Activated CD4-positive, alpha-beta T cell treated with anti-CD3 and anti-CD28 coated beads, Interleukin-2, Interleukin-6, amounts not matched to agents 100 ng/mL and 50 ng/mL, durations not matched to agents 16 hours and 8 hours (primary cell): ENCODE measurements around the gene ICAM4.
A peak's percentile ranks its signal among the peaks of the same experiment; 100 is the strongest.

Source experiments
- DNase-seq: peaks from one replicate; pipeline ENCODE4 v3.0.0-alpha.2; 2020

ICAM4 gene

DNA sequence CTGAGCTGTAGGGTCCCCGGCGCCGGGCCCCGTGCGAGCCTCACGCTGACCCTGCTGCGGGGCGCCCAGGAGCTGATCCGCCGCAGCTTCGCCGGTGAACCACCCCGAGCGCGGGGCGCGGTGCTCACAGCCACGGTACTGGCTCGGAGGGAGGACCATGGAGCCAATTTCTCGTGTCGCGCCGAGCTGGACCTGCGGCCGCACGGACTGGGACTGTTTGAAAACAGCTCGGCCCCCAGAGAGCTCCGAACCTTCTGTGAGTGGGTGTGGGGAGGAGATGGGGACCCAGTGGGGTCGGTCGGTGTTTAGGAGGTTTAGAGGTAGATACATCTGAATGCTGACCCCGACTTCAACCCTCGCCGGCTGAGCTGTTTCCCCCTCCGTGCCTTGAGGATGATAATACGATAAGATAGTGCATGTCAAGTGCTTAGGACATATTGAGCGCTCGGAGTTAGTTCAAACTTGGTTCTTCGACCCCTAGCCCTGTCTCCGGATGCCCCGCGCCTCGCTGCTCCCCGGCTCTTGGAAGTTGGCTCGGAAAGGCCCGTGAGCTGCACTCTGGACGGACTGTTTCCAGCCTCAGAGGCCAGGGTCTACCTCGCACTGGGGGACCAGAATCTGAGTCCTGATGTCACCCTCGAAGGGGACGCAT is 4.9 kb downstream of the ICAM4 start:
- DNase-seq, result no peak

DNA sequence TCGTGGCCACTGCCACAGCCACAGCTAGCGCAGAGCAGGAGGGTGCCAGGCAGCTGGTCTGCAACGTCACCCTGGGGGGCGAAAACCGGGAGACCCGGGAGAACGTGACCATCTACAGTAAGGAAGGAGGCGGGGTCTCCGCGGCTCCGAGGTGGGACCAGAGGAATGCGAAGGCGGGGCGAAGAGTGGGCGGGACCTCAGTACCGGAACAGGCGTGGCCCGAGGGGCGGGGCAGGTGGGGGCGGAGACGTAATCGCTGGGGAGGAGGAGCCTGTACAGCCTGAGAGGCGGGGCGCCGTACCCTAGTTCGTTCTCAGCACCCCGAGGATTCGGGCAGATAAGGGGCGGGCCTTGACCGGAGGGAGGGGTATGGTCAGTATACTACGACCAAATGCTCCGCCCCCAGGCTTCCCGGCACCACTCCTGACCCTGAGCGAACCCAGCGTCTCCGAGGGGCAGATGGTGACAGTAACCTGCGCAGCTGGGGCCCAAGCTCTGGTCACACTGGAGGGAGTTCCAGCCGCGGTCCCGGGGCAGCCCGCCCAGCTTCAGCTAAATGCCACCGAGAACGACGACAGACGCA is 5.5 kb downstream of the ICAM4 start:
- peak; percentile 85 for DNase-seq

DNA sequence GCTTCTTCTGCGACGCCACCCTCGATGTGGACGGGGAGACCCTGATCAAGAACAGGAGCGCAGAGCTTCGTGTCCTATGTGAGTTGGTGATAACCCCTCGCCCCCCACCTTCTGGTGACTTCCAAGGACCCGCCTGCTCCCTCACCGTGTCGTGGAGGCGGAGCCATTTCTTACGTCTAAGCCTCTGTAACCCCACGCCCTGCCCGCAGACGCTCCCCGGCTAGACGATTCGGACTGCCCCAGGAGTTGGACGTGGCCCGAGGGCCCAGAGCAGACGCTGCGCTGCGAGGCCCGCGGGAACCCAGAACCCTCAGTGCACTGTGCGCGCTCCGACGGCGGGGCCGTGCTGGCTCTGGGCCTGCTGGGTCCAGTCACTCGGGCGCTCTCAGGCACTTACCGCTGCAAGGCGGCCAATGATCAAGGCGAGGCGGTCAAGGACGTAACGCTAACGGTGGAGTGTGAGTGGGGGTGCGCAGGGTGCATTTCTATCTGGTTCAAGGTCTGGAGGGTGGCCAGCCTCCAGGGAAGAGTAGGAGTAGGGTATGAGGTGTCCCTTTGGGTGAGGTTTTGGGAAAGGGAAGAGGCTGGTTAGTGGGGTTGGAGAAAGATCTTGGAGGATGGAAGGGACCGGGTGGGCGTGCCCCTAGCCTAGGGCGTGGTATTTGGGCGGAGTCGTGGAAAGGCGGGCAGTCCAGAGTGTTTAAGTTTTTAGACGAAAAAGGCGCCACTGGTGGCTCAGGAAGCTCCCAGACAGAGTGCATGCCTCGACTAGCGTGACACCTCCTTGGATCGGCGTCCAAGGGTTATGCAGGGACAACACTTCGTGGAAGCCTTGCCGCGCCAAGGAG is 6.3 kb downstream of the ICAM4 start:
- DNase-seq, result no peak

DNA sequence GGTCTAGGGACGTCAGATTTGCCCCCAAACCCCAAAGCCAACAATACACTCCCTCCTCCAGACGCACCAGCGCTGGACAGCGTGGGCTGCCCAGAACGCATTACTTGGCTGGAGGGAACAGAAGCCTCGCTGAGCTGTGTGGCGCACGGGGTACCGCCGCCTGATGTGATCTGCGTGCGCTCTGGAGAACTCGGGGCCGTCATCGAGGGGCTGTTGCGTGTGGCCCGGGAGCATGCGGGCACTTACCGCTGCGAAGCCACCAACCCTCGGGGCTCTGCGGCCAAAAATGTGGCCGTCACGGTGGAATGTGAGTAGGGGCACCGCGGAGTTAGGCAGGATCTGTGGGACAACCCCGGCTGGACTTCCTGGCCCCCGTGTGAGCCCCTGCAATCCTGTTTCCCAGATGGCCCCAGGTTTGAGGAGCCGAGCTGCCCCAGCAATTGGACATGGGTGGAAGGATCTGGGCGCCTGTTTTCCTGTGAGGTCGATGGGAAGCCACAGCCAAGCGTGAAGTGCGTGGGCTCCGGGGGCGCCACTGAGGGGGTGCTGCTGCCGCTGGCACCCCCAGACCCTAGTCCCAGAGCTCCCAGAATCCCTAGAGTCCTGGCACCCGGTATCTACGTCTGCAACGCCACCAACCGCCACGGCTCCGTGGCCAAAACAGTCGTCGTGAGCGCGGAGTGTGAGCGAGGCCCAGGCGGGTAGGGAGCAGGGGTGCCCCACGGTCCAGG is 7.0 kb downstream of the ICAM4 start:
- no peak for DNase-seq

DNA sequence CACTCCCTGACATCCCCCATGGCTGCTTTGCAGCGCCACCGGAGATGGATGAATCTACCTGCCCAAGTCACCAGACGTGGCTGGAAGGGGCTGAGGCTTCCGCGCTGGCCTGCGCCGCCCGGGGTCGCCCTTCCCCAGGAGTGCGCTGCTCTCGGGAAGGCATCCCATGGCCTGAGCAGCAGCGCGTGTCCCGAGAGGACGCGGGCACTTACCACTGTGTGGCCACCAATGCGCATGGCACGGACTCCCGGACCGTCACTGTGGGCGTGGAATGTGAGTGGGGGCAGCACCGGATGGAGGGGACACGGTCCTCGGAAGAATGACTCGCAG is 7.6 kb downstream of the ICAM4 start:
- DNase-seq, result no peak

DNA sequence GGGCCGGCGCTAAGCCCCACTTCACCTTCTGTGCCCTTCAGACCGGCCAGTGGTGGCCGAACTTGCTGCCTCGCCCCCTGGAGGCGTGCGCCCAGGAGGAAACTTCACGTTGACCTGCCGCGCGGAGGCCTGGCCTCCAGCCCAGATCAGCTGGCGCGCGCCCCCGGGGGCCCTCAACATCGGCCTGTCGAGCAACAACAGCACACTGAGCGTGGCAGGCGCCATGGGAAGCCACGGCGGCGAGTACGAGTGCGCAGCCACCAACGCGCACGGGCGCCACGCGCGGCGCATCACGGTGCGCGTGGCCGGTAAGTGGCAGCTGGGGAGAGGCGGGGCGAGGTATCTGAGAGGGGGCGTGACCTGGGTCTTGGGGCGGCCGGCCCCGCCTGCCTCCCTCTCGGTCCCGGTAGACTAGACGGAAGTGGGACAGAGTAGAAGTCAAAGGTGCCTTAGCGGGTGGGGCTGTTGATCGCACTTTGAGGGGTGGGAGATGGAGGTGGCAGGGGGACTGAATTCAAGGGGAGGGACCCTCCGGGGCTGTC is 8.6 kb downstream of the ICAM4 start:
- DNase-seq, result peak; percentile 62

DNA sequence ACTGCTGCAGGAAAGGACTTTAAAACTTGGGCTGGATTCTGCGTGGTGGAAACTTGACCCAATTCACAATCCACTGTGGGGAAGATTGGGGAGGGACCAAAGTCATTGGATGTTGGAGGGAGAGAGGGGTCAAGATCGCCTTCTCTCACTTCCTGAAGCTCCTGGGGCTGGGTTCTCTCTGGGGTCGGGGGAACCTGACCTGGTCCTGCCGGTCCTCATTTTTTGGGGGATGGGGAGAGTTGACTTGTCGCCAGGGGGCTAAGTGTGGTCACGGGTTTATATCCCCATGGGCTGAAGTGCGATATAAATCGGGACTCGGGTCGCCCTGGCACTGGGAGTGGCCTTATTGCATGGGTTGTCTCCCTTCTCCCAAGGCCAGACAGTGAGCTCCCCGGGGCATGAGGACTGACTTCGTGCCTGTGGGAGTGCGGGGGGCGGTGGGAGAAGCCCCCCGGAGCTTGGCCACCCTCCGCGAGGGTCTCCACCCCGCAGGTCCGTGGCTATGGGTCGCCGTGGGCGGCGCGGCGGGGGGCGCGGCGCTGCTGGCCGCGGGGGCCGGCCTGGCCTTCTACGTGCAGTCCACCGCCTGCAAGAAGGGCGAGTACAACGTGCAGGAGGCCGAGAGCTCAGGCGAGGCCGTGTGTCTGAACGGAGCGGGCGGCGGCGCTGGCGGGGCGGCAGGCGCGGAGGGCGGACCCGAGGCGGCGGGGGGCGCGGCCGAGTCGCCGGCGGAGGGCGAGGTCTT is 9.3 kb downstream of the ICAM4 start:
- no peak for DNase-seq

DNA sequence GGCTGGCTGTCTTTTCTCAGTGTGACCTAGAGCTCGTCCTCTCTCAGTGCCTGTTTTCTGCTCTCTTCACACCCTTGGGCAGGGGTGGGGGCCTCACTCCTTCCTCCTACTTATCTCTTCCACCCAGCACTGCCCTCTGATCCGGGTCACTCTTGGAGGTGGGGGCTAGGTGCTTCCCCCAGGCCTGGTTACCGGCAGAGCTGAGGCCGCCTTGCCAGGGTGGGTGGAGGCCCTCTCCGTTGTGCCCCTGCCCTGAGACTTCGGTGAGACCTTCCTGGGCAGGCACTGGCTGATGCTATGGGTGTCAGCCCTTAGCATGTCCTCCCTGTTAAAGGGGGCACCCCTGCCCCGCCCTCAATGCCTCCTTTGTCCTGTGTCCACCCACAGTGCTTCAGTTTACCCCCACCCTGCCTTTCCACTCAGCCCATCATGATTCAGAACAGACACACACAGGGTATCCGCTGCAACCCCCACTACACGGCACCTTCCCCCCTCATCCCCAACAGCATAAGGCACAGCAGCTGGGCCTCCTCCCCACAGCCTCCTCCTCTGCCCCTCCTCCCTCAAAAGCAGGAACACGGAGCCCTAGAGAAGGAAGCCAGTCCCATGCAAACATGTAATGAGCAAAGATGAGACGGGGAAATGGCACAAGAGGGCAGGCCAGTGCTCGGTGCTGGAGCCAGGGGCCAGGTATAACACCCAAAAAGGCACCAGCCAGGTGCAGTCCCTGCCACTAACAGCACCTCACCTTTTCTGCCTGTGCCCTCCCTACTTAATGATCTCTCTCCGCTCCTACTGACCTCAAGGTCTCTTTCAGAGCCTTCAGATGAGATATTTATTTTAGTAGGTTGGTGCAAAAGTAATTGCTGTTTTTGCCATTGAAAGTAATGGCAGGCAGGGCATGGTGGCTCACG is 13.0 kb downstream of the ICAM4 start:
- DNase-seq, result no peak

DNA sequence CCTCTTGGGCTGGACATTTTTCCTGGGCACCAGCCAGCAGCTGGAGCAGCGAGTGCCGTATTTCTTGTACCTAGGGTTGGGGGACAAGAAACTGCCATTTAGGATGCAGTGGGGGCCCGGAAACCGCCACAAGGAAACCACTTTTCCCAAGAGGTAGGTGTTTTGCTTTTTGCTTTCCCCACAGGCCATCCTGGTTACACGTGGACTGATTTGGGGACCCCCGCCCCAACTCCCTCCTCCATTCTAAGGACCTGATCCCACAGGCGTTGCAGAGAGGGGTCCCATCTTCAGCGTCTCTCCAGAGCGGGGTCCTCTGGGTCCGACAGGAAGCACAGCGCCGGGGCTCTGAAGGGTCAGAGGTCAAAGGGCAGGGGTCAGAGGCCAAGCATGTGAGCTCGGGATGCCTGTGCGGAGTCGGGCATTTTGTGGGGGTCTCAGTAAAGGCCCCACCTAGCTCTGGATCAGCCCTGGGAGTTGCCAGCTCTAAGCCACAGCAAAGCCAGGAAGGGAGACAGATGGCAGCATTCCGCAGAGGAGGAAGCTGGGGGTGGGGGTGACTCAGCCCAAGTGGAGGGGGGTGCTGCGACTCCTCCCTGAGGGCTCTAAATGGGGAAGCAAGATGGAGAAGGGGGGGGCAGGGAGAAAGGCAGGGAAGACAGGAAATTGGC is 18.5 kb downstream of the ICAM4 start:
- DNase-seq, result no peak

DNA sequence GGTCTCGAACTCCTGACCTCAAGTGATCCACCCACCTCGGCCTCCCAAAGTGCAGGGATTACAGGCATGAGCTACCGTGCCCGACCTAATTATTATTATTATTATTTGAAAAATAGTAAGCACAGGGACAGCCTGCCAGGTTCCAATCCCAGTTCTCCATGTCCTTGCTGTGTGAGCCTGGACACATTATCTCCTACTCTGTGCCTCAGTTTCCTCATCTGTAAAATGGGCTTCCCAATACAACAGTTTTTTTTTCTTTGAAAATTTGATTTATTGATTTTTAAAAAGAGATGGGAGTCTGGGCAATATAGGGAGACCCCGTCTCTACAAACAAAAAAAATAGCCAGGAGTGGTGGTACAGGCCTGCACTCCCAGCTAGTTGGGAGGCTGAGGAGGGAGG is 19.6 kb downstream of the ICAM4 start:
- no peak for DNase-seq

DNA sequence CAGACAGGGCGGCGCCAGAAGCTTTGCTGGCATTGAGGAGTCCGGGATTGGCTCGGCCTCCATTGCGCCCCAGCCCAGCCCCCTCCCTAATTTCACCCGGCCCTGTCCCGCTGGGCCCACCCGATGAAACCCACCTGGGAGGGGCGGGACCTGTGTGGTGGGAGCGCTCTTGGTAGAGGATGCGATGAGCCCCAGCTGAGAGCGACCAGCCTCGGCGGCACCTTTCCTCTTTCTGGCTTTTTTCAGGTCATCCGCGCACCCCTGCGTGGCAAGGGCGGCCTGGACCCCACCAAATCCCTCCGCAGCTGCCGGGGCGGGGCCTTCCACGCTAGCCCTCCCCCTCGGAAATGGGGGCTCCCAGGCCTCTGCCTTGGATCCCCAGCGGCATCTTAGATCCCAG is 22.7 kb downstream of the ICAM4 start, which contains the start of gene ZGLP1:
Gene ZGLP1, minus strand, starts transcription at position 393 of the 400 bp plus-strand sequence.
- DNase-seq, result no peak

DNA sequence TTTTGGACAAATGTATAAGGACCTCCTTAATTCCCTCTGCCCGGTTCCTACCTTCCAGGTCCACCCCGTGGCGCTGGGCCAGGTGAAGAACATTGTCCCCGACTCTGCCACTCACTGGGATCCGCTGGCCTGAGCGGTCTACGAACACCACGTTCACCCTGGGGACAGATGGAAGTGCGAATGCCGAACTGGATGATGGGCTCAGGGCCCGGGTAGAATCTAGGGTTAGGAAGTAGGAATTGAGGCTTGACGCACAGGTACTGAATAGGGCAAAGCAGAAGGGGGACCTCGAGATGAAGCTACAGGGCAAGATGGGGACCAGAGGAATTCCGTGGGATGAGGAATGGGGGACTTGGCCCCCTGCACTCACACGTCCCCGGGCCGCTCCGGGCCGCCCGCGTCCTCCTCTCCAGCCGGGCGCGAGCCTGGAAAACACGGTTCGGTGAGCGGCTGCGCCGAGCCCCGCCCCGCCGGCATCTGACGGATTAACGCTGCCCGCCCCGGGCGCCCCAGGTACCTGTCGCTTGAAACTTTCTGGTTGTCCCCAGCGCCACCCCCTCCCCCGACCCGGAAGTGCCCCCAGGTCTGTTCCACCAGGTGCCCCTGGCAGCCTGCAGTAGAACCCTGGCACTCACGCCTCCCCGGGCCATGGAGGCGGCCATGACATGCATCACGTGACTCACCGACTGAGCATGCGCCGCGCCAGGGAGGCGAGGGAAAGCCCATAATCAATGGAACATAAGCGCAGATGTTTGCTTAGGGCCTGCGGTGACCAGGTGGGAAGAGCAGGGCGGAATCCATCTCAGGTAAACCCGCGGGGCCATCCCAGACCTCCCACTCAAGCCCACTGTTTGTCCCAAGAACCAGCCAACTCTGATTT is 28.8 kb downstream of the ICAM4 start, which contains the start of gene FDX2:
Gene FDX2, minus strand, starts transcription at position 681 of the 880 bp plus-strand sequence. Its CDS starts 19 bp downstream, at position 662.
- peak; percentile 94 for DNase-seq

DNA sequence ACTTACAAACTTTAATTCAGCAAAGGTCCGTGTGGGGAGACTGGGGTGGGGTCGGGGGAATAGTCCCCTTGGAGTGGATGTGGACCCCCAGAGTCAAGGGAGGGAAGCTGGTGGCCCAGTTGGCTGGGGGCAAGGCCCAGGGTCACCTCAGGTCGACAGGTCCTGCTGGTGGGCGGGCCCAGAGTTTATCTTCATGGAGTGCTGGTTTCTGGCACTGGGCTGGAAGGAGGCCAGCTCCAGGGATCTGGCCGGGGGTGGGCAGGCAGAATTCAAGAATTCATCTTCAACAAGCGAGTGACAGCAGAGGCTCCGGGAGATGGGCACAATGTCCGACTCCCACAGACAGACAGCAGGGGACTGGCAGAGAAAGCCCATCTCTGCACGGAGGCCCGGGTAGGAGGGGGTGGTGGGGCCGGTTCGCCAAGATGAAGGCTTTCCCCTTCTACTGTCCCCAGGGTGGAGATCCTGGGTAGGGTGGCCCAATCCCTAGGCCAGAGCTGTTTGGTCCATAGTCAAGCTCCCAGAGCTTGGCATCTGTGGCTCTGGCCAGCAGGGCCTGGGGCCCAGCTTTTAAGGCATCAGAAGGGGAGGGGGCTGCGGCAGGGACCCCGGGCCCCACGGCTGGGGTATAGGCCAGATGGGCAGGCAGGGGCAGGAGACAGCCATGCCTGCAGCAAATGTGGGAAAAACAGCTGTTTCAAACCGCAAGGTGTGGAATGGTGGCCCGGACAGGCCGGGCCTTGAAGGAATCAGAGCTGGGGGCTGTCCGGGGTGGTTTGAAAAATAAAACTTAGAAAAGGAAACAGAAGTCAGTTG is 29.7 kb downstream of the ICAM4 start:
- no peak for DNase-seq

DNA sequence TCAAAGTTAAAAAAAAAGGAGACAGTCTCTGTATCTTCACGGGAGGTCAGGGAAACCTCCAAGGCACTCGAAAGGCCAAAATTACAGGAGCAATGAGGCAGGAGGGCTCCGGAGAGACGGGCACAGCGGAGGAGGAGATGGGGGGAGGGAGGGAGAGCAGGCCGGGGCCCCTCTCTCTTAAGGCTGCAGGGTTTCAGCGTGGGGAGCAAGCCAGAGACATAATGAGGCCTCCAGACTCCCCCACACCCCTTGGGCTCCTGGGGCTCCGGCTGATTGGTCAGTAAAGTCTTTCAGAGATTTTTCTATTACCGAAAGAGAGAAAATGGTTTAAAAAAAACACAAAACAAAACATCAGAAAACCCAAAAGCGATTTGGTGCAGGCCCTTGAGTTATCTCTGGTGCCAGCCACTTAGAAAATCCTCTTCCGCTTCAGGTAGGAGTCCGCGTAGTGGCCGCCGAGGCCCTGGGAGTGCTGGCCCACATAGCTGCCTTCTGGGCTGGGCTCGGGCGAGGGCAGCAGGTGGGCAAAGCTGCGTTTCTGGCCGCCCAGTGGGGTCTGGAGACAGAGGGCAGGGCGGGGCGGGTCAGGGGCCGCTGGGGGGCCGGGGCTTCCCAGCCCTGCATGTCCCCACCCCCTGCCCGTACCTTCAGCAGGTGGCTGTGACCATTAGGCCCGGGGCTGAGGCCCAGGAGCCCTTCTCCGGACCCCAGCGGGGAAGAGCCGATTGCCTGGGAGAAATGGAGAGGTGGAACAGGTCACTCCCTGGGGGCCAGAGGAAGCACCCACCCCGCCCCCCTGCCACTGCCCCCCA is 30.5 kb downstream of the ICAM4 start:
- DNase-seq, result no peak

DNA sequence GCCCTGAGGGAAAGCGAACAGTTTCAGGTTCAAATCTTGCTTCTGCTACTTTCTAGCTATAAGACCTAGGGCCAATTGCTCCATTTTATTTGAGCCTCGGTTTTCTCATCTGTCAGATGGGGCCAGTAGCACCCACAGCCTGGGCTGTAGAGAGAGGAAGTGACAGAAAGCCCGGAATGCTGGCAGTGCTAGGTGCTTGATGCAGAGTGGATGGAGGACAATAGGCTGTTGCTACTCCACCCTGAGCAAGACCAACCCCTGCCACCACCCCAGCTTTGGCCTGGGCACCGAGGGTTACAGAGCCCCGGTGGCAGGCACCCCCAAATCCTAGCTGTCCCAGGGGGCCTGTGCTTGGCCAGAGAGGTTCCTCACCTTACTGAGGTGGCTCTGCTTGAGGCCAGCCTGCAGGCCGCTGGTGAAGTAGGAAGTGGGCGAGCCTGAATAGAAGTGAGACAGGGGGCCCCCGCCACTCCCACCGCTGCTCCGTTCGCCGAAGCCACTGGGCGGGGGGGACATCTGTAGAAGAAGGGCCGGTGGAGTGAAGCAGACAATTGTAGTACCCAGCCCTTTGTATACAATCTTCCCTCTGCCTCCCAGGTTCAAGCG is 31.2 kb downstream of the ICAM4 start:
- no peak for DNase-seq

DNA sequence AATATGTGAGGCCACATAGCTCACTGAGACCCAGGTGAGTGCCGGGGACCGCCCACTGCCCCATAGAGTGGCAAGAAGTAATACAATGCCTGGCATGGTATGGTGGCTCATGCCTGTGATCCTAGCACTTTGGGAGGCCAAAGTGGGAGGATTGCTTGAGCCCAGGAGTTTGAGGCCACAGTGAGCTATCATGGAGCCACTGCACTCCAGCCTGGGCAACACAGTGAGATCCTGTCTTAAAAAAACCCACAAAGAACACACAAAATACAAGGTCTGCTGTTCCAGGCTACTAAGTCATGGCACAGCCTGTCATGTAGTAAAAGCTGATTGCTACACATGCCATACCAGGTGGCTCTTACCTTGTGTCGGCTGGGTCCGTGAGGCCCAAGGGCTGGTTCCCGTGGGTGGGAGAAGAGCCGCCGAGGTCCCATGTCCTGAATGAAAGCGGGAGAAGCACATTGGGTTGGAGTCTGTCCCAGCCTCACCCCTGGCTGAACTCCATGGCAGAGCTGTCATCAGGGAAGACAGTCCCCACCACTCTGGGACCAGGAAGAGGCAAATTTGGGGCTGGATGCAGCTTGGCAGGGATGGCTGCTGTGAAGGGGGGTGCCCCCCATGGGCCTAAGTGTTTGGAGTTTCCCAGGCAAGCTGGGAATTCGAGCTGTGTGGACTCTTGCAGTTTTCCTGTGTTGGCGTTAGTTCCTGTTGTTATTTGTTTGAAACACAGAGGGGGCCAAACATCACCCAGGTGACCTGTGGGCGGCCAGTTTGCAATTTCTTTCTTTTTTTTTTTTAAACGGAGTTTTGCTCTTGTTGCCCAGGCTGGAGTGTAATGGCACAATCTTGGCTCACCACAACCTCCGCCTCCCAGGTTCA is 32.3 kb downstream of the ICAM4 start:
- no peak for DNase-seq
